Measurements from ENCODE around the gene RIMBP2.

The RIMBP2 gene

GRCh38 chr12:130414381-130414780 is 301.7 kb downstream of the RIMBP2 start:
- no peak for DNase-seq (ENCODE audit: low read depth)

GRCh38 chr12:130413909-130414308 is 302.2 kb downstream of the RIMBP2 start:
- DNase-seq (ENCODE audit: low read depth), result no peak

GRCh38 chr12:130412384-130412783 is 303.7 kb downstream of the RIMBP2 start:
- no peak for DNase-seq (ENCODE audit: low read depth)

- no peak for DNase-seq (ENCODE audit: low read depth)
These were observed 310.8 kb downstream of the RIMBP2 start for GRCh38 chr12:130405332-130405731.

- no peak for DNase-seq (ENCODE audit: low read depth)
These were observed 314.4 kb downstream of the RIMBP2 start for GRCh38 chr12:130401703-130402102.

GRCh38 chr12:130398100-130398848 is 317.8 kb downstream of the RIMBP2 start:
- DNase-seq (ENCODE audit: low read depth), result no peak

- no peak for DNase-seq (ENCODE audit: low read depth)
These were observed 319.4 kb downstream of the RIMBP2 start for GRCh38 chr12:130396667-130397066.

GRCh38 chr12:130394906-130395305 is 321.2 kb downstream of the RIMBP2 start:
- DNase-seq (ENCODE audit: low read depth), result no peak

- DNase-seq (ENCODE audit: low read depth), result no peak
These were observed 324.9 kb downstream of the RIMBP2 start for GRCh38 chr12:130391186-130391585.

GRCh38 chr12:130385193-130385592 is 330.9 kb downstream of the RIMBP2 start:
- DNase-seq (ENCODE audit: low read depth), result no peak

GRCh38 chr12:130384234-130384633 is 331.9 kb downstream of the RIMBP2 start:
- no peak for DNase-seq (ENCODE audit: low read depth)

GRCh38 chr12:130382818-130383217 is 333.3 kb downstream of the RIMBP2 start:
- DNase-seq (ENCODE audit: low read depth), result no peak

- DNase-seq (ENCODE audit: low read depth), result no peak
These were observed 340.5 kb downstream of the RIMBP2 start for GRCh38 chr12:130375296-130376287.

GRCh38 chr12:130374083-130374482 is 342.0 kb downstream of the RIMBP2 start:
- no peak for DNase-seq (ENCODE audit: low read depth)

GRCh38 chr12:130372936-130373335 is 343.2 kb downstream of the RIMBP2 start:
- no peak for DNase-seq (ENCODE audit: low read depth)

GRCh38 chr12:130371296-130371695 is 344.8 kb downstream of the RIMBP2 start:
- DNase-seq (ENCODE audit: low read depth), result no peak

GRCh38 chr12:130369816-130370215 is 346.3 kb downstream of the RIMBP2 start:
- DNase-seq (ENCODE audit: low read depth), result no peak

GRCh38 chr12:130367523-130367922 is 348.6 kb downstream of the RIMBP2 start:
- no peak for DNase-seq (ENCODE audit: low read depth)

- no peak for DNase-seq (ENCODE audit: low read depth)
These were observed 349.1 kb downstream of the RIMBP2 start for GRCh38 chr12:130367003-130367402.

GRCh38 chr12:130366159-130366558 is 349.9 kb downstream of the RIMBP2 start:
- no peak for DNase-seq (ENCODE audit: low read depth)

- DNase-seq (ENCODE audit: low read depth), result no peak
These were observed 351.5 kb downstream of the RIMBP2 start for GRCh38 chr12:130364578-130364977.

- DNase-seq (ENCODE audit: low read depth), result no peak
These were observed 354.0 kb downstream of the RIMBP2 start for GRCh38 chr12:130362060-130362459.

GRCh38 chr12:130357729-130358330 is 358.3 kb downstream of the RIMBP2 start:
- no peak for DNase-seq (ENCODE audit: low read depth)
